Keratinocyte (primary cell): ENCODE measurements around the gene OOSP2. TPM values are rescaled to one million over a fixed set of nuclear protein-coding genes. Genes with fewer than 3 reads are reported as not detected.

Experiments
- DNase-seq: peaks from one replicate; pipeline ENCODE4 v3.0.0-alpha.2; 2011; ENCODE audit warnings: low read depth, missing footprints, low spot score
- FAIRE-seq: peaks from 2 replicates; lab custom pipeline; 2011; peaks lifted over from hg19 to GRCh38; lab: Jason Lieb, UNC
- H2AFZ ChIP-seq: 2 replicates; pipeline ENCODE4 v1.6.0; 2012; ENCODE audit warnings: low read length, control low read depth, inconsistent platforms; ENCODE audit not compliant: control insufficient read depth
- H3K27ac ChIP-seq: 2 replicates; pipeline ENCODE4 v1.5.1; 2011; ENCODE audit warnings: low read length; ENCODE audit not compliant: control insufficient read depth, insufficient read depth
- H3K27me3 ChIP-seq: 3 replicates; pipeline ENCODE4 v1.6.0; 2011; ENCODE audit warnings: low read length; ENCODE audit not compliant: control insufficient read depth, insufficient read depth; ENCODE audit errors: extremely low read depth
- H3K36me3 ChIP-seq, 2 experiments: 2 replicates in 1 of 2; 3 replicates in 1 of 2; pipeline ENCODE4 v1.5.1; 2011; ENCODE audit warnings: low read length in 2 of 2, mild to moderate bottlenecking in 1 of 2; ENCODE audit not compliant: control insufficient read depth in 2 of 2, insufficient read depth in 2 of 2; ENCODE audit errors: extremely low read depth in 1 of 2
- H3K4me1 ChIP-seq: 3 replicates; pipeline ENCODE4 v1.5.1; 2011; ENCODE audit warnings: low read length; ENCODE audit not compliant: control insufficient read depth, insufficient read depth; ENCODE audit errors: extremely low read depth
- H3K4me2 ChIP-seq: 3 replicates; pipeline ENCODE4 v1.6.0; 2011; ENCODE audit warnings: low read depth, low read length; ENCODE audit not compliant: control insufficient read depth, insufficient read depth; ENCODE audit errors: extremely low read depth
- H3K4me3 ChIP-seq, 3 experiments: fragments of 200-600 bp in 1 of 3; sonication (generic) in 1 of 3; 2 replicates in 2 of 3; 3 replicates in 1 of 3; pipeline ENCODE4 v1.5.1; 2011 to 2016; ENCODE audit warnings: low read length in 3 of 3, mild to moderate bottlenecking in 3 of 3, control low read depth in 2 of 3, inconsistent platforms in 1 of 3, low read depth in 1 of 3, mixed read lengths in 1 of 3, mixed run types in 1 of 3, moderate library complexity in 1 of 3; ENCODE audit not compliant: control insufficient read depth in 2 of 3, insufficient read depth in 2 of 3; ENCODE audit errors: extremely low read depth in 1 of 3
- H3K79me2 ChIP-seq: 2 replicates; pipeline ENCODE4 v1.6.0; 2012; ENCODE audit warnings: low read length; ENCODE audit not compliant: control insufficient read depth, insufficient read depth
- H3K9ac ChIP-seq: 3 replicates; pipeline ENCODE4 v1.6.0; 2011; ENCODE audit warnings: low read length; ENCODE audit not compliant: control insufficient read depth, insufficient read depth; ENCODE audit errors: extremely low read depth
- H3K9me1 ChIP-seq: 3 replicates; pipeline ENCODE4 v1.6.0; 2011; ENCODE audit warnings: low read length; ENCODE audit not compliant: control insufficient read depth, insufficient read depth; ENCODE audit errors: extremely low read depth
- H3K9me3 ChIP-seq: 2 replicates; pipeline ENCODE4 v1.5.1; 2012; ENCODE audit warnings: low read depth, low read length; ENCODE audit not compliant: control insufficient read depth
- H4K20me1 ChIP-seq: 3 replicates; pipeline ENCODE4 v1.6.0; 2011; ENCODE audit warnings: low read length; ENCODE audit not compliant: control insufficient read depth, insufficient read depth; ENCODE audit errors: extremely low read depth
- EZH2 ChIP-seq: IDR thresholded peaks from one replicate; pipeline ENCODE4 v1.6.1; 2012; ENCODE audit warnings: inconsistent platforms, mild to moderate bottlenecking, low read length, moderate library complexity
- dilution Hi-C: fragments of 300-500 bp; cut with MboI; formaldehyde crosslinking; loops from one replicate; pipeline ENCODE4 v1.7.0; 2020; ENCODE audit warnings: low sequenced_read_pairs; ENCODE audit not compliant: extremely low pct_ligation_motif_present
- polyA plus RNA-seq, 5 experiments: library from polyadenylated mRNA; depleted of rRNA in 3 of 5; stranded (reverse) in 3 of 5; stranded (forward) in 1 of 5; unstranded in 1 of 5; fragments of >200 nt; gene quantifications; 1 replicate in 1 of 5; 2 replicates in 3 of 5; 3 replicates in 1 of 5; pipeline versions ENCODE4 v1.2.1 to v1.2.3, GENCODE V29; 2011 to 2012; ENCODE audit warnings: missing spikeins in 2 of 5, low read depth in 1 of 5, low replicate concordance in 1 of 5
- TF ChIP-seq, protein P1 (sequence below), 3 experiments: IDR thresholded peaks in 1 of 3; conservative IDR thresholded peaks in 1 of 3; optimal IDR thresholded peaks in 1 of 3; 2 replicates in 2 of 3; 3 replicates in 1 of 3; pipeline versions ENCODE3 to v1.5.1; 2011; ENCODE audit warnings: low read length in 3 of 3, mild to moderate bottlenecking in 3 of 3, moderate library complexity in 2 of 3, control low read depth in 1 of 3, inconsistent platforms in 1 of 3; ENCODE audit not compliant: insufficient read depth in 2 of 3; ENCODE audit errors: extremely low read depth in 1 of 3

OOSP2 gene
- polyA plus RNA-seq, 1 donor (not counting 4 experiments of a cell fraction or from before 2014, with no cell fraction given), result not detected

- no peak for TF ChIP-seq EZH2
- TF ChIP-seq, protein P1, sequence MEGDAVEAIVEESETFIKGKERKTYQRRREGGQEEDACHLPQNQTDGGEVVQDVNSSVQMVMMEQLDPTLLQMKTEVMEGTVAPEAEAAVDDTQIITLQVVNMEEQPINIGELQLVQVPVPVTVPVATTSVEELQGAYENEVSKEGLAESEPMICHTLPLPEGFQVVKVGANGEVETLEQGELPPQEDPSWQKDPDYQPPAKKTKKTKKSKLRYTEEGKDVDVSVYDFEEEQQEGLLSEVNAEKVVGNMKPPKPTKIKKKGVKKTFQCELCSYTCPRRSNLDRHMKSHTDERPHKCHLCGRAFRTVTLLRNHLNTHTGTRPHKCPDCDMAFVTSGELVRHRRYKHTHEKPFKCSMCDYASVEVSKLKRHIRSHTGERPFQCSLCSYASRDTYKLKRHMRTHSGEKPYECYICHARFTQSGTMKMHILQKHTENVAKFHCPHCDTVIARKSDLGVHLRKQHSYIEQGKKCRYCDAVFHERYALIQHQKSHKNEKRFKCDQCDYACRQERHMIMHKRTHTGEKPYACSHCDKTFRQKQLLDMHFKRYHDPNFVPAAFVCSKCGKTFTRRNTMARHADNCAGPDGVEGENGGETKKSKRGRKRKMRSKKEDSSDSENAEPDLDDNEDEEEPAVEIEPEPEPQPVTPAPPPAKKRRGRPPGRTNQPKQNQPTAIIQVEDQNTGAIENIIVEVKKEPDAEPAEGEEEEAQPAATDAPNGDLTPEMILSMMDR (optimal IDR thresholded peaks at IDR 0.05 in 1 of 3, IDR thresholded peaks at IDR 0.05 in 1 of 3, conservative IDR thresholded peaks at IDR 0.05 in 1 of 3; ENCODE audit: extremely low read depth in 1 of 3, insufficient read depth in 2 of 3, low read length in 3 of 3), result no peak
- Histone ChIP-seq H3K36me3 (no peaks in the 10 kb centered on the region), H3K4me1 (no peaks in the 10 kb centered on the region), H3K4me3 (no peak overlapping the region), H2AFZ (no peak overlapping the region), H3K9ac (no peak overlapping the region), H3K27me3 (no peaks in the 10 kb centered on the region), H3K9me1 (no peaks in the 10 kb centered on the region), H3K9me3 (no peaks in the 10 kb centered on the region), H3K27ac (no peak overlapping the region), H3K79me2 (no peaks in the 10 kb centered on the region), H3K4me2 (no peak overlapping the region), H4K20me1 (no peaks in the 10 kb centered on the region)
- FAIRE-seq (no peak), DNase-seq (no peak)
- dilution Hi-C loops, result no loop called here
Measured at GRCh38 chr11:60059521-60060240, 19.5 kb downstream of the OOSP2 start.

- TF ChIP-seq EZH2, result no peak
- TF ChIP-seq, protein P1 (optimal IDR thresholded peaks at IDR 0.05 in 1 of 3, IDR thresholded peaks at IDR 0.05 in 1 of 3, conservative IDR thresholded peaks at IDR 0.05 in 1 of 3; ENCODE audit: extremely low read depth in 1 of 3, insufficient read depth in 2 of 3, low read length in 3 of 3), result no peak
- Histone ChIP-seq H3K9me1 (no peaks in the 10 kb centered on the region), H3K9me3 (no peaks in the 10 kb centered on the region), H3K79me2 (no peaks in the 10 kb centered on the region), H3K9ac (no peak overlapping the region), H3K4me3 (no peak overlapping the region), H3K36me3 (no peaks in the 10 kb centered on the region), H4K20me1 (no peaks in the 10 kb centered on the region), H3K4me2 (no peak overlapping the region), H3K27ac (no peak overlapping the region), H3K27me3 (no peaks in the 10 kb centered on the region), H3K4me1 (no peaks in the 10 kb centered on the region), H2AFZ (no peak overlapping the region)
- DNase-seq (no peak), FAIRE-seq (no peak)
- dilution Hi-C loops, result no loop called here
Measured at GRCh38 chr11:60064111-60064510, 23.9 kb downstream of the OOSP2 start.
